Peyer's patch (tissue), 4 donors: Measurements from ENCODE around the gene BCL2L11. TPM values are rescaled to one million over a fixed set of nuclear protein-coding genes. Genes with fewer than 3 reads are reported as not detected.

Experiments
- DNase-seq, 3 donors: peaks; one replicate each; pipeline ENCODE4 v3.0.0-alpha.2; 2017 to 2019
- H3K27ac ChIP-seq, 4 donors: fragments of 200-600 bp; sonication (generic); one replicate each; pipeline ENCODE4 v1.5.1; 2016 to 2019
- H3K27me3 ChIP-seq, 2 donors: fragments of 200-600 bp; sonication (generic); one replicate each; pipeline ENCODE4 v1.5.1; 2019
- H3K36me3 ChIP-seq, 3 donors: fragments of 200-600 bp; sonication (generic); one replicate each; pipeline ENCODE4 v1.5.1; 2016 to 2019
- H3K4me1 ChIP-seq, 4 donors: fragments of 200-600 bp; sonication (generic); one replicate each; pipeline ENCODE4 v1.5.1; 2016 to 2019
- H3K4me3 ChIP-seq, 4 donors: fragments of 200-600 bp; sonication (generic); 1 replicate in 3 of 4; 2 replicates in 1 of 4; pipeline ENCODE4 v1.5.1; 2016 to 2019; ENCODE audit warnings: mild to moderate bottlenecking in 1 of 4
- H3K9me3 ChIP-seq, 4 donors: fragments of 200-600 bp; sonication (generic); one replicate each; pipeline ENCODE4 v1.5.1; 2016 to 2019; ENCODE audit warnings: mild to moderate bottlenecking in 1 of 4
- POLR2A ChIP-seq, 2 donors: fragments of 450-650 bp; IDR thresholded peaks; one replicate each; pipeline ENCODE4 v1.5.1; 2017; ENCODE audit warnings: antibody characterized with exemption in 2 of 2, mild to moderate bottlenecking in 2 of 2, moderate library complexity in 2 of 2
- total RNA-seq, 4 donors: library from RNA; depleted of rRNA; stranded (reverse); fragments of >200 nt; gene quantifications; one replicate each; pipeline ENCODE4 v1.1.0, GENCODE V29; 2016
- TF ChIP-seq, protein P1 (sequence below), 6 experiments: fragments of 450-650 bp in 4 of 6; fragments of 200-600 bp in 2 of 6; sonication (generic) in 1 of 6; IDR thresholded peaks; one replicate each; pipeline ENCODE4 v1.5.1; 2017 to 2019; ENCODE audit warnings: antibody characterized with exemption in 6 of 6, mild to moderate bottlenecking in 3 of 6, moderate library complexity in 1 of 6

BCL2L11 gene
- total RNA-seq, 4 donors from 2014 or later, result 35.9 to 98.1 (median 62.2) TPM

- DNase-seq, result no peak
- no peak for TF ChIP-seq POLR2A (IDR thresholded peaks at IDR 0.05)
- TF ChIP-seq, protein P1, sequence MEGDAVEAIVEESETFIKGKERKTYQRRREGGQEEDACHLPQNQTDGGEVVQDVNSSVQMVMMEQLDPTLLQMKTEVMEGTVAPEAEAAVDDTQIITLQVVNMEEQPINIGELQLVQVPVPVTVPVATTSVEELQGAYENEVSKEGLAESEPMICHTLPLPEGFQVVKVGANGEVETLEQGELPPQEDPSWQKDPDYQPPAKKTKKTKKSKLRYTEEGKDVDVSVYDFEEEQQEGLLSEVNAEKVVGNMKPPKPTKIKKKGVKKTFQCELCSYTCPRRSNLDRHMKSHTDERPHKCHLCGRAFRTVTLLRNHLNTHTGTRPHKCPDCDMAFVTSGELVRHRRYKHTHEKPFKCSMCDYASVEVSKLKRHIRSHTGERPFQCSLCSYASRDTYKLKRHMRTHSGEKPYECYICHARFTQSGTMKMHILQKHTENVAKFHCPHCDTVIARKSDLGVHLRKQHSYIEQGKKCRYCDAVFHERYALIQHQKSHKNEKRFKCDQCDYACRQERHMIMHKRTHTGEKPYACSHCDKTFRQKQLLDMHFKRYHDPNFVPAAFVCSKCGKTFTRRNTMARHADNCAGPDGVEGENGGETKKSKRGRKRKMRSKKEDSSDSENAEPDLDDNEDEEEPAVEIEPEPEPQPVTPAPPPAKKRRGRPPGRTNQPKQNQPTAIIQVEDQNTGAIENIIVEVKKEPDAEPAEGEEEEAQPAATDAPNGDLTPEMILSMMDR (IDR thresholded peaks at IDR 0.05), result no peak
- Histone ChIP-seq H3K27ac (no peak overlapping the region), H3K4me1 (peaks cover 0 to 3% (median 0%) of the 10 kb centered on the region in 4 donors), H3K9me3 (no peaks in the 10 kb centered on the region), H3K4me3 (no peak overlapping the region), H3K27me3 (no peaks in the 10 kb centered on the region), H3K36me3 (peaks cover 0 to 53% (median 0%) of the 10 kb centered on the region in 3 donors)
Observed at GRCh38 chr2:111154758-111155157, 34.0 kb downstream of the BCL2L11 start.

GRCh38 chr2:111155610-111156009 lies 34.9 kb downstream of the BCL2L11 start:
- Histone ChIP-seq H3K9me3 (no peaks in the 10 kb centered on the region), H3K4me1 (peaks cover 0 to 6% (median 0%) of the 10 kb centered on the region in 4 donors), H3K36me3 (peaks cover 0 to 49% (median 0%) of the 10 kb centered on the region in 3 donors), H3K27ac (no peak overlapping the region), H3K4me3 (no peak overlapping the region), H3K27me3 (no peaks in the 10 kb centered on the region)
- TF ChIP-seq, protein P1 (IDR thresholded peaks at IDR 0.05), result no peak
- TF ChIP-seq POLR2A (IDR thresholded peaks at IDR 0.05), result no peak
- no peak for DNase-seq

- Histone ChIP-seq H3K4me1 (peaks cover 0 to 6% (median 0%) of the 10 kb centered on the region in 4 donors), H3K36me3 (peaks cover 0 to 39% (median 0%) of the 10 kb centered on the region in 3 donors), H3K4me3 (no peak overlapping the region), H3K27me3 (no peaks in the 10 kb centered on the region), H3K9me3 (no peaks in the 10 kb centered on the region), H3K27ac (peak overlapping the region in 2 of 4 donors; percentile 43 to 45)
- TF ChIP-seq, protein P1 (IDR thresholded peaks at IDR 0.05), result no peak
- TF ChIP-seq POLR2A (IDR thresholded peaks at IDR 0.05), result no peak
- no peak for DNase-seq
Observed at GRCh38 chr2:111156529-111156928, 35.8 kb downstream of the BCL2L11 start.

GRCh38 chr2:111157071-111157661 lies 36.5 kb downstream of the BCL2L11 start:
- Histone ChIP-seq H3K4me3 (no peak overlapping the region), H3K4me1 (peaks cover 0 to 6% (median 0%) of the 10 kb centered on the region in 4 donors), H3K27ac (peak overlapping the region in 2 of 4 donors; percentile 43 to 45), H3K27me3 (no peaks in the 10 kb centered on the region), H3K9me3 (no peaks in the 10 kb centered on the region), H3K36me3 (peaks cover 0 to 33% (median 0%) of the 10 kb centered on the region in 3 donors)
- peak in 2 of 3 donors; percentile 44 to 73 for DNase-seq
- TF ChIP-seq POLR2A (IDR thresholded peaks at IDR 0.05), result no peak
- TF ChIP-seq, protein P1 (IDR thresholded peaks at IDR 0.05), result no peak

- Histone ChIP-seq H3K36me3 (peaks cover 0 to 28% (median 0%) of the 10 kb centered on the region in 3 donors), H3K9me3 (no peaks in the 10 kb centered on the region), H3K4me1 (peaks cover 0 to 6% (median 0%) of the 10 kb centered on the region in 4 donors), H3K27ac (peak overlapping the region in 1 of 4 donors; percentile 43), H3K27me3 (no peaks in the 10 kb centered on the region), H3K4me3 (no peak overlapping the region)
- peak in 2 of 3 donors; percentile 52 to 65 for DNase-seq
- TF ChIP-seq POLR2A (IDR thresholded peaks at IDR 0.05), result no peak
- TF ChIP-seq, protein P1 (IDR thresholded peaks at IDR 0.05), result no peak
Observed at GRCh38 chr2:111157798-111158197, 37.1 kb downstream of the BCL2L11 start.
